ENCODE results near the gene CRYAB.

CRYAB gene

GRCh38 chr11:111926505-111927391, 15.2 kb upstream of the CRYAB start:
- peak overlapping the region; percentile 51 for H3K4me3 ChIP-seq (ENCODE audit: control insufficient read depth, low read depth, low read length)
- TF ChIP-seq CTCF (IDR thresholded peaks at IDR 0.05; ENCODE audit: control insufficient read depth, insufficient read depth, low read depth, low read length, missing control alignments) = peak; percentile 7
- peak; percentile 87 for DNase-seq (ENCODE audit: low read depth)

DNA sequence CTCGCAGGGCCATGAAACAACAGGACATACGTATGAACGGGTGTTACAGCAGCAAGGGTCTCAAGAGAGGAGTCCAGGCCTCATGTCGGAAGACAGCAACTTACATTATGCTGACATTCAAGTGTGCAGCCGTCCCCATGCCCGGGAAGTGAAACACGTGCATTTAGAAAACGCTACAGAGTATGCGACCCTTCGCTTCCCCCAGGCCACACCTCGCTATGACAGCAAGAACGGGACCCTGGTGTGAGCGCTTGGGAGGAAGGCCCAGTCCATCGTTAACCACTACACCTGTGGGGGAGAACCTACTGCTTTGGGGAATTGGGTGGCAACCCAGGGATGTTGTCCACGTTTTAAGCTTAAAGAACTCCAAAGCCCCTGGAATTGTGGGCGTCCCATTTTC, 14.4 kb upstream of the CRYAB start:
- no peak for DNase-seq (ENCODE audit: low read depth)
- no peak overlapping the region for H3K4me3 ChIP-seq (ENCODE audit: control insufficient read depth, low read depth, low read length)

GRCh38 chr11:111923951-111924350, 12.4 kb upstream of the CRYAB start:
- no peak for DNase-seq (ENCODE audit: low read depth)
- no peak for TF ChIP-seq CTCF (IDR thresholded peaks at IDR 0.05; ENCODE audit: control insufficient read depth, insufficient read depth, low read depth, low read length, missing control alignments)
- no peak overlapping the region for H3K4me3 ChIP-seq (ENCODE audit: control insufficient read depth, low read depth, low read length)

More for the DNA sequence above, 14.4 kb upstream of the CRYAB start:
- TF ChIP-seq CTCF (IDR thresholded peaks at IDR 0.05; ENCODE audit: control insufficient read depth, insufficient read depth, low read depth, low read length, missing control alignments) = no peak

DNA sequence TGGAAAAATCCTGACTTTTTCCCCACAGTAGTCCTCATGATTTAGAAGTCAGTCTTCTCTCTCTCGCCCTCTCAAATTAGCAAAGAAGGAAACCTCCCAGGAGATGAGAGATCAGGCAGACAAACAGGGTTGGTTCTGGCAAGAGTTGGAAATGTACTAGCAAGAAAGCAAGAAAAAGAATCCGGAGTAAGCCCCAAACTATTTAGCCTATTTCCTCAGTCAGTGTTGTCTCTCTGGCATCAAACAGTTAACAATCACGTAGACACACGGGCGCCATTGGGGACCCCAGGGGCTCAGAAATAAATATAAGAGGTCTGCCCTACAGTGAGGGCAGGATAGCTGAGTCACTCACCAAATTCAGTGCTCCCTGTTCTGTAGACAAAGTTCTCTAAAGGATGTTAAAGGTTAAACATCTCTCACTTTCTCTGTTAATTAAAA, 11.8 kb upstream of the CRYAB start:
- H3K4me3 ChIP-seq (ENCODE audit: control insufficient read depth, low read depth, low read length) = no peak overlapping the region
- DNase-seq (ENCODE audit: low read depth) = no peak
- no peak for TF ChIP-seq CTCF (IDR thresholded peaks at IDR 0.05; ENCODE audit: control insufficient read depth, insufficient read depth, low read depth, low read length, missing control alignments)

DNA sequence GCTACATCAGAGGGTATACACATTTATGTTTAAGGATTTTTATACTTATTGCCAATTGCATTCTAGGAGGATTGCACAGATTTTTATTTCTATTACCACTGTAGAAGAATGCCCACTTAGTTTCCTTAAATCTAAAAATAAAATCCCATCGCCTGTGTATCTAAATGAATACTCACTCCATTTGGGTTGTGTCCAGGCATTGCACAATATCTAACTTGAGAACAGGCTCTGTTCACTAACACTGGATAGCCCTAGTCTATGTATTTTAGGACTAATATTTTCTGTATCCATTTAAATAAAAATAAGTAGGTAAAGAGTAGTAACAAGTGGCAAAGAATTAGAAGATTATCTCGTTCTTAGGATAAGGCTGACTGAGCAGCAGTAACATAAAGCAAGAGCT, 11.2 kb upstream of the CRYAB start:
- TF ChIP-seq CTCF (IDR thresholded peaks at IDR 0.05; ENCODE audit: control insufficient read depth, insufficient read depth, low read depth, low read length, missing control alignments) = no peak
- DNase-seq (ENCODE audit: low read depth) = no peak
- H3K4me3 ChIP-seq (ENCODE audit: control insufficient read depth, low read depth, low read length) = no peak overlapping the region

GRCh38 chr11:111921541-111922230, 10.1 kb upstream of the CRYAB start:
- no peak overlapping the region for H3K4me3 ChIP-seq (ENCODE audit: control insufficient read depth, low read depth, low read length)
- no peak for TF ChIP-seq CTCF (IDR thresholded peaks at IDR 0.05; ENCODE audit: control insufficient read depth, insufficient read depth, low read depth, low read length, missing control alignments)
- DNase-seq (ENCODE audit: low read depth) = no peak
